HG03575 (cell line): Measurements from ENCODE around the gene SPDYE17.
"Not testable (repeated sequence)": the region's sequence is repeated elsewhere in the genome, so short reads cannot be mapped to it uniquely, and the experiment has no call there.

Experiments
- ATAC-seq: cut with Tn5 transposase; IDR thresholded peaks from one replicate; pipeline ENCODE4 v1.9.1; 2021; ENCODE audit not compliant: unreplicated experiment, insufficient number of reproducible peaks, low FRiP score; ENCODE audit errors: extremely low read depth

Gene SPDYE17

DNA sequence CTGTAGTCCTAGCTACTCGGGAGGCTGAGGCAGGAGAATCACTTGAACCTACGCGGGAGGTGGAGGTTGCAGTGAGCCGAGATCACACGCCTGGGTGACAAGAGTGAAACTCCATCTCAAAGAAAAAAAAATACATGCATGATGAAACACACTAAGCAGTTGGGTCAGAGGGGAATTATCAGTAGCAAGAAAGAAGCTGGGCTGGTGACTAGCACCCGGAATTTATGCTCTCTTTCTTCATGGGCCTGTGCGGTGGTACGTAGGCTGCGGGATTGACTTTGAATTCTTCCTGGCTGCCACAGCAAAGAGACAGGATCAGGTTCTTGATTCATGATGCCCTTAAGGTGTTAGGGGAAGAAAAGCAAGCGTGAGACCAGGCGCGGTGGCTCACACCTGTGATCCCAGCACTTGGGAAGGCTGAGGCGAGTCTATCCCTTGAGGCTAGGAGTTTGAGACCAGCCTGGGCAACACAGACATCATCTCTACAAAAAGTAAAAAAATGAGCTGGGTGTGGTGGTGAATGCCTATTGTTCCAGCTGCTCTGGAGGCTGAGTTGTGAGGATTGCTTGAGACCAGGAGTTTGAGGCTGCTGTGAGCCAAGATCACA lies 54.3 kb downstream of the SPDYE17 start:
- not testable (repeated sequence) for ATAC-seq

DNA sequence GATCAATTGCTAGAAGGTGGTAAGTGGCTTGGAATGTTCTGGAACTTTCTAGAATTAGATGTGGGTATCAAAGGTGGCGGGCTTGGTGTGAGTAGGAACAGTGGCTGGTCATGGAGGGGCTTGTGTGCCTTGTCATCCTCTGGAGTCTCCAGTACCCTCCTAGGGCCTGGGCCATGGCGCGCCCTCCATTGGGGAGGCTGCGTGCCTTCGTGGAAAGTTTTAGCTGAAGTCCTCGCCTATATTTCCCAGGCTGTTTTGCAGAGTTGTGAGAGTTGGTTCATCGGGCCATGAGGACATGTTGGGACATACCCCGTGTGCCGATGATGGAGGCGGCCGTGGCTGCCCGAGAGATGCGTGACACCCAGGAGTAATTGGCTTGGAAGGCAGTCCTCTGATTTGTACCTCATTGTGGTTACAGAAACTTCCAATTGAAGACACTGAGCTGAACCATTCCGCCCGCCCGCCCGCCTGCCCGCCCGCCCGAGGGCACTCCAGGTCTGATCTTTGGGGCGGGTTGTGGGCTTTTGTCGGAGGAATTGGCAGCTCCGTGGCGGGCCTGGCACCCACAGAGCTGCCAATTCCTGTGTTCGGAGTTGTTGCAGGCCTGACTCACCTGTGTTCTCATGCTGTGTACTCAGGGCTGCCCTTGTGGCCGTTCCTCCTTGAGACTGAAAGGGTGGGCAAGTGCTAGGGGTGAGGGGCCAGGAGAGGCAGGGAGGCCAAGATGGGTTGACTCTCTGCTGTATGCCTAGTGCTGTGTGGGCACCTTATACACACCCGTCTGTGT lies 57.2 kb downstream of the SPDYE17 start:
- ATAC-seq: not testable (repeated sequence)

DNA sequence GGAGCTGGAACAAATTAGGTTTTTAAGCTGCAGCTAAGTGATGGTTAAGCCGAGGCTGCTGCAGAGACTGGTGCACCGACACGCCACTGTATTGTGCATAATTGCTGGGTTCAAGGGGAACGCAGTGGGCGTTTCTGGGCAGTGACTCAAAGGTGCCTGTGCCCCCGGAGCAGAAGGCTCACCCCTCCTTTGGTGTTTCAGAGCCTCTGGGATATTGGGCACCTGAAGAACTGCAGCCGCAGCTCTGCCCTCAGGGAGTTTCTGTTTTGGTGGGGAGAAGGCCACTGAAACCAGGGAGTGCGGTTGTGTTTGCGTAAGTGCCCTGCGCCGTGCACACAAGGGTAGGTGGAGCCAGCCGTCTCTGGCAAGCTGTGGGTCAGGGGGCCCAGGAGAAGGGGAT lies 57.8 kb downstream of the SPDYE17 start:
- ATAC-seq: not testable (repeated sequence)

DNA sequence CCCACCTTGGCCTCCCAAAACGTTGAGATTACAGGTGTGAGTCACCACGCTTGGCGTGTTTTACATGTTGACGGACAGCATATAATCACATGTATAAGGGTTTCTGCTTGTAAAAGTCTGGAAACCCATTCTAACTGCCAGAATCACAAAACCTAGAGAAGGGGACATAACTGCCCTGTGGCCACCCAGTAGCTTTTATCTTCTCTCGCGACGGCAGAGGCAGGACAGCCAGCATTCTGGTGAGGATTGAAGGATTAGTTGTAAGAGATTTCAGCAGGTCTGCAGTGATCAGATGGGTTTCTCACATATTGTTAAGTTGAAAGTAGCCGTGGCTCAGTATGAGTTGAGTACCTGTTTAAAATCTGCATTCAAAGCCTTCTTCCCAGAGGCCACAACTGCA lies 59.8 kb downstream of the SPDYE17 start:
- ATAC-seq: not testable (repeated sequence)
